ENCODE measurements around the gene PCDHA13. TPM values are rescaled to one million over a fixed set of nuclear protein-coding genes. Genes with fewer than 3 reads are reported as not detected.
A peak's percentile ranks its signal among the peaks of the same experiment; 100 is the strongest.

The PCDHA13 gene
- total RNA-seq, 1 experiment from 2014 or later: 1.0 TPM

DNA sequence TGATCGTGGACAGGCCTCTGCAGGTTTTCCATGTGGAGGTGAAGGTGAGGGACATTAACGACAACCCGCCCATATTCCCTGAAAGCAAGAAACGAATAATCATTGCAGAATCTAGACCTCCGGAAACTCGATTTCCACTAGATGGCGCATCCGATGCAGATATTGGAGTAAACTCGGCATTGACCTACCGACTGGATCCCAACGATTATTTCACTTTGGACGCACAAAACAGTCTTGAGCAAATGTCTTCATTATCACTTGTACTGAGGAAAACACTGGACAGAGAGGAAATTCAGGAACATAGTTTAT, 621 bp downstream of the PCDHA13 start:
- TF ChIP-seq TCF7L2 (IDR thresholded peaks at IDR 0.05; ENCODE audit: low read depth, low read length): no peak
- TF ChIP-seq CTCF (IDR thresholded peaks at IDR 0.05): peak; percentile 70
- ATAC-seq: peak; percentile 82

DNA sequence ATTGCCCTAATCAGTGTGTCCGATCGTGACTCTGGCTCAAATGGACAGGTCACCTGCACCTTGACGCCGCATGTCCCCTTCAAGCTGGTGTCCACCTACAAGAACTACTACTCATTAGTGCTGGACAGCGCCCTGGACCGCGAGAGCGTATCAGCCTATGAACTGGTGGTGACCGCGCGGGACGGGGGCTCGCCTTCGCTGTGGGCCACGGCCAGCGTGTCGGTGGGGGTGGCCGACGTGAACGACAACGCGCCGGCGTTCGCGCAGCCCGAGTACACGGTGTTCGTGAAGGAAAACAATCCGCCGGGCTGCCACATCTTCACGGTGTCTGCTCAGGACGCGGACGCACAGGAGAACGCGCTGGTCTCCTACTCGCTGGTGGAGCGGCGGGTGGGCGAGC, 1.4 kb downstream of the PCDHA13 start:
- intact Hi-C loops (cut with micrococcal nuclease; ENCODE audit: unreplicated experiment): no loop called here
- H3K27me3 ChIP-seq (ENCODE audit: control insufficient read depth, insufficient read depth, low read length): no peaks in the 10 kb centered on the region
- no peak overlapping the region for H3K27ac ChIP-seq (ENCODE audit: low read length)
- no peak for DNase-seq (ENCODE audit: low read depth, low spot score)
- BruUV-seq (replicated peaks): no TSS peak
- H3K36me3 ChIP-seq (ENCODE audit: control insufficient read depth, insufficient read depth, low read length): no peaks in the 10 kb centered on the region; the same call in 1 of the 2 replicates
- ChIA-PET CTCF (no interaction called here), POLR2A (no interaction called here)
- TF ChIP-seq, protein P1, sequence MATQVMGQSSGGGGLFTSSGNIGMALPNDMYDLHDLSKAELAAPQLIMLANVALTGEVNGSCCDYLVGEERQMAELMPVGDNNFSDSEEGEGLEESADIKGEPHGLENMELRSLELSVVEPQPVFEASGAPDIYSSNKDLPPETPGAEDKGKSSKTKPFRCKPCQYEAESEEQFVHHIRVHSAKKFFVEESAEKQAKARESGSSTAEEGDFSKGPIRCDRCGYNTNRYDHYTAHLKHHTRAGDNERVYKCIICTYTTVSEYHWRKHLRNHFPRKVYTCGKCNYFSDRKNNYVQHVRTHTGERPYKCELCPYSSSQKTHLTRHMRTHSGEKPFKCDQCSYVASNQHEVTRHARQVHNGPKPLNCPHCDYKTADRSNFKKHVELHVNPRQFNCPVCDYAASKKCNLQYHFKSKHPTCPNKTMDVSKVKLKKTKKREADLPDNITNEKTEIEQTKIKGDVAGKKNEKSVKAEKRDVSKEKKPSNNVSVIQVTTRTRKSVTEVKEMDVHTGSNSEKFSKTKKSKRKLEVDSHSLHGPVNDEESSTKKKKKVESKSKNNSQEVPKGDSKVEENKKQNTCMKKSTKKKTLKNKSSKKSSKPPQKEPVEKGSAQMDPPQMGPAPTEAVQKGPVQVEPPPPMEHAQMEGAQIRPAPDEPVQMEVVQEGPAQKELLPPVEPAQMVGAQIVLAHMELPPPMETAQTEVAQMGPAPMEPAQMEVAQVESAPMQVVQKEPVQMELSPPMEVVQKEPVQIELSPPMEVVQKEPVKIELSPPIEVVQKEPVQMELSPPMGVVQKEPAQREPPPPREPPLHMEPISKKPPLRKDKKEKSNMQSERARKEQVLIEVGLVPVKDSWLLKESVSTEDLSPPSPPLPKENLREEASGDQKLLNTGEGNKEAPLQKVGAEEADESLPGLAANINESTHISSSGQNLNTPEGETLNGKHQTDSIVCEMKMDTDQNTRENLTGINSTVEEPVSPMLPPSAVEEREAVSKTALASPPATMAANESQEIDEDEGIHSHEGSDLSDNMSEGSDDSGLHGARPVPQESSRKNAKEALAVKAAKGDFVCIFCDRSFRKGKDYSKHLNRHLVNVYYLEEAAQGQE (IDR thresholded peaks at IDR 0.05; ENCODE audit: insufficient read depth in 1 of 2, low read depth in 2 of 2, low read length in 1 of 2): peak in 1 of 2 experiments; percentile 66; a peak in 1 of 4 replicates
- no peak for TF ChIP-seq CTCF (IDR thresholded peaks at IDR 0.05)
- TF ChIP-seq SIN3A (IDR thresholded peaks at IDR 0.05; ENCODE audit: borderline replicate concordance, insufficient read depth, low read depth, low read length): no peak
- TF ChIP-seq POLR2AphosphoS5 (IDR thresholded peaks at IDR 0.05; ENCODE audit: low read depth, low read length): no peak
- no peak for TF ChIP-seq TCF7L2 (IDR thresholded peaks at IDR 0.05; ENCODE audit: low read depth, low read length)
- in situ Hi-C loops (cut with HindIII; ENCODE audit: low pct_unique_long_range_greater_than_20kb, low sequenced_read_pairs): no loop called here
- no peak overlapping the region for H3K4me3 ChIP-seq (ENCODE audit: low read depth in 2 of 2, low read length in 2 of 2)
- no peaks in the 10 kb centered on the region for H3K4me1 ChIP-seq (ENCODE audit: control insufficient read depth, insufficient read depth, low read length)
- H3K9me3 ChIP-seq (ENCODE audit: control insufficient read depth, insufficient read depth, low read depth, low read length): no peaks in the 10 kb centered on the region
- no peak for ATAC-seq

More for the DNA sequence above, 621 bp downstream of the PCDHA13 start:
- ChIA-PET POLR2A (no interaction called here), CTCF (interaction anchor here (0.7 kb wide), 2 partner anchors 136 to 153 kb away, joined by 7 to 9 read pairs; no protein-coding TSS in a partner anchor)
- no peaks in the 10 kb centered on the region; the same call in 1 of the 2 replicates for H3K36me3 ChIP-seq (ENCODE audit: control insufficient read depth, insufficient read depth, low read length)
- H3K4me1 ChIP-seq (ENCODE audit: control insufficient read depth, insufficient read depth, low read length): no peaks in the 10 kb centered on the region
- BruUV-seq (replicated peaks): no TSS peak
- H3K27me3 ChIP-seq (ENCODE audit: control insufficient read depth, insufficient read depth, low read length): no peaks in the 10 kb centered on the region
- in situ Hi-C loops (cut with HindIII; ENCODE audit: low pct_unique_long_range_greater_than_20kb, low sequenced_read_pairs) (no loop called here), intact Hi-C loops (cut with micrococcal nuclease; ENCODE audit: unreplicated experiment) (loop anchor here (1.0 kb wide), 1 partner anchor 158 kb away; no protein-coding TSS in a partner anchor)
- no peak for DNase-seq (ENCODE audit: low read depth, low spot score)
- H3K27ac ChIP-seq (ENCODE audit: low read length): no peak overlapping the region
- peak overlapping the region; percentile 24 to 54 for H3K4me3 ChIP-seq (ENCODE audit: low read depth in 2 of 2, low read length in 2 of 2)
- no peaks in the 10 kb centered on the region; the same call in 1 of the 2 replicates for H3K9me3 ChIP-seq (ENCODE audit: control insufficient read depth, insufficient read depth, low read depth, low read length)
